Neural progenitor cell (in vitro differentiated cells): ENCODE results near the gene LIPM. TPM values are rescaled to one million over a fixed set of nuclear protein-coding genes. Genes with fewer than 3 reads are reported as not detected.

ENCODE experiments used
- DNase-seq: peaks from one replicate; pipeline ENCODE4 v3.0.0-alpha.2; 2016; ENCODE audit warnings: low spot score
- H2AFZ ChIP-seq: fragments of 200-600 bp; sonication (generic); replicated peaks from 2 replicates; pipeline ENCODE4 v1.6.1; 2016; ENCODE audit warnings: antibody characterized with exemption
- H3F3A ChIP-seq: fragments of 200-600 bp; sonication (generic); 2 replicates; pipeline ENCODE4 v1.6.1; 2016; ENCODE audit warnings: antibody characterized with exemption, low read depth
- H3K27ac ChIP-seq: fragments of 200-600 bp; sonication (generic); 2 replicates; pipeline ENCODE4 v1.5.1; 2016; ENCODE audit warnings: mild to moderate bottlenecking
- H3K27me3 ChIP-seq: fragments of 200-600 bp; sonication (generic); 2 replicates; pipeline ENCODE4 v1.6.1; 2016; ENCODE audit warnings: mild to moderate bottlenecking, moderate library complexity
- H3K36me3 ChIP-seq: fragments of 200-600 bp; sonication (generic); 2 replicates; pipeline ENCODE4 v1.5.1; 2016
- H3K4me1 ChIP-seq: fragments of 200-600 bp; sonication (generic); 2 replicates; pipeline ENCODE4 v1.6.1; 2016; ENCODE audit warnings: mixed run types
- H3K4me2 ChIP-seq: fragments of 200-600 bp; sonication (generic); 2 replicates; pipeline ENCODE4 v1.6.1; 2016
- H3K4me3 ChIP-seq: fragments of 200-600 bp; sonication (generic); 2 replicates; pipeline ENCODE4 v1.5.1; 2016
- H3K79me2 ChIP-seq: fragments of 200-600 bp; sonication (generic); 2 replicates; pipeline ENCODE4 v1.6.1; 2016; ENCODE audit warnings: low read depth
- H3K9ac ChIP-seq: fragments of 200-600 bp; sonication (generic); 2 replicates; pipeline ENCODE4 v1.6.1; 2016
- H3K9me3 ChIP-seq: fragments of 200-600 bp; sonication (generic); 2 replicates; pipeline ENCODE4 v1.5.1; 2016; ENCODE audit warnings: low read depth
- H4K20me1 ChIP-seq: fragments of 200-600 bp; sonication (generic); 2 replicates; pipeline ENCODE4 v1.6.1; 2016; ENCODE audit warnings: low read depth
- H3K27ac Mint-ChIP-seq: 3 replicates; pipeline ENCODE4 v1.8.0; 2021; ENCODE audit warnings: mixed read lengths
- H3K27me3 Mint-ChIP-seq: 2 replicates; pipeline ENCODE4 v1.8.0; 2022; ENCODE audit warnings: low read depth, mild to moderate bottlenecking, inconsistent platforms, moderate library complexity, mixed read lengths; ENCODE audit not compliant: insufficient read depth
- H3K36me3 Mint-ChIP-seq: 3 replicates; pipeline ENCODE4 v1.8.0; 2021; ENCODE audit warnings: mixed read lengths
- H3K4me1 Mint-ChIP-seq: 3 replicates; pipeline ENCODE4 v1.8.0; 2021; ENCODE audit warnings: mixed read lengths
- H3K4me3 Mint-ChIP-seq: 3 replicates; pipeline ENCODE4 v1.8.0; 2021; ENCODE audit warnings: mild to moderate bottlenecking, moderate library complexity, mixed read lengths
- H3K9me3 Mint-ChIP-seq: 3 replicates; pipeline ENCODE4 v1.8.0; 2020; ENCODE audit warnings: mixed read lengths
- EZH2 ChIP-seq: fragments of 200-600 bp; sonication (generic); IDR thresholded peaks from 2 replicates; pipeline ENCODE4 v1.6.1; 2017; ENCODE audit warnings: antibody characterized with exemption, mild to moderate bottlenecking, moderate library complexity
- EZH2phosphoT487 ChIP-seq: fragments of 200-600 bp; sonication (generic); IDR thresholded peaks from 2 replicates; pipeline ENCODE4 v1.6.1; 2017; ENCODE audit warnings: antibody characterized with exemption
- total RNA-seq: library from RNA; depleted of rRNA; stranded (reverse); fragments of >200 nt; gene quantifications from 2 replicates; pipeline ENCODE4 v1.2.3, GENCODE V29; 2015; ENCODE audit warnings: low replicate concordance
- TF ChIP-seq, protein P1 (sequence below): fragments of 200-600 bp; sonication (generic); IDR thresholded peaks from 2 replicates; pipeline ENCODE4 v1.5.1; 2017; ENCODE audit warnings: antibody characterized with exemption, mild to moderate bottlenecking

Gene LIPM
- total RNA-seq, 1 donor from 2014 or later = not detected

- peaks cover 3% of the 10 kb centered on the region for H3K27me3 Mint-ChIP-seq
- no peaks in the 10 kb centered on the region for H3K4me1 Mint-ChIP-seq
- TF ChIP-seq, protein P1, sequence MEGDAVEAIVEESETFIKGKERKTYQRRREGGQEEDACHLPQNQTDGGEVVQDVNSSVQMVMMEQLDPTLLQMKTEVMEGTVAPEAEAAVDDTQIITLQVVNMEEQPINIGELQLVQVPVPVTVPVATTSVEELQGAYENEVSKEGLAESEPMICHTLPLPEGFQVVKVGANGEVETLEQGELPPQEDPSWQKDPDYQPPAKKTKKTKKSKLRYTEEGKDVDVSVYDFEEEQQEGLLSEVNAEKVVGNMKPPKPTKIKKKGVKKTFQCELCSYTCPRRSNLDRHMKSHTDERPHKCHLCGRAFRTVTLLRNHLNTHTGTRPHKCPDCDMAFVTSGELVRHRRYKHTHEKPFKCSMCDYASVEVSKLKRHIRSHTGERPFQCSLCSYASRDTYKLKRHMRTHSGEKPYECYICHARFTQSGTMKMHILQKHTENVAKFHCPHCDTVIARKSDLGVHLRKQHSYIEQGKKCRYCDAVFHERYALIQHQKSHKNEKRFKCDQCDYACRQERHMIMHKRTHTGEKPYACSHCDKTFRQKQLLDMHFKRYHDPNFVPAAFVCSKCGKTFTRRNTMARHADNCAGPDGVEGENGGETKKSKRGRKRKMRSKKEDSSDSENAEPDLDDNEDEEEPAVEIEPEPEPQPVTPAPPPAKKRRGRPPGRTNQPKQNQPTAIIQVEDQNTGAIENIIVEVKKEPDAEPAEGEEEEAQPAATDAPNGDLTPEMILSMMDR = peak; percentile 76
- TF ChIP-seq EZH2 = no peak
- Histone ChIP-seq H3K9me3 (no peaks in the 10 kb centered on the region), H3K27ac (no peak overlapping the region), H3K4me1 (no peaks in the 10 kb centered on the region), H2AFZ (no peak overlapping the region), H3F3A (no peaks in the 10 kb centered on the region), H3K4me3 (no peak overlapping the region), H3K4me2 (no peak overlapping the region), H3K9ac (no peak overlapping the region), H3K36me3 (no peaks in the 10 kb centered on the region), H4K20me1 (no peaks in the 10 kb centered on the region), H3K79me2 (no peaks in the 10 kb centered on the region), H3K27me3 (no peaks in the 10 kb centered on the region)
- no peaks in the 10 kb centered on the region for H3K9me3 Mint-ChIP-seq
- no peak overlapping the region for H3K27ac Mint-ChIP-seq
- no peaks in the 10 kb centered on the region for H3K36me3 Mint-ChIP-seq
- no peak overlapping the region for H3K4me3 Mint-ChIP-seq
- peak; percentile 62 for DNase-seq
Measured at GRCh38 chr10:88810196-88810961, 7.8 kb downstream of the LIPM start.

GRCh38 chr10:88813200-88813599 is 10.7 kb downstream of the LIPM start:
- H3K27ac Mint-ChIP-seq = no peak overlapping the region
- no peaks in the 10 kb centered on the region for H3K27me3 ChIP-seq

DNA sequence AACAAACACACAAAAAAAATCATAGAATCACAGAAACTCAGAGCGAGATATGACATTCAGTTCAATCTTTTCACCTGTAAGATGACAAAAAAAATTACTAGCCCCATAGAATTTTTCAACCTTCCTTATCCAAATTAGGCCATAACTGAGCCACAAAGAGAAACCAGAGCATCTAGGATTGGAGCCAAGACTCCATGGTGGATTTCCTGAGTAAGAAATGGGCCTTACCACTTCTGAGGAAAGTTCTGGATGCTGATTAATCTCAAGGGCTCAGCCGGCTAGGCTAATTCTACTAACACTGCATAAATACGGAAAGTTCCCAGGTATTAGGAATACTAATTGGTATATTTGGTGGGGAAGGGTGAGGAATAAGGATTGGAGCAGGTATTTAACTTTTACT is 16.8 kb downstream of the LIPM start:
- no peak overlapping the region for H3K4me3 ChIP-seq
- Mint-ChIP-seq H3K4me1 (no peaks in the 10 kb centered on the region), H3K36me3 (no peaks in the 10 kb centered on the region), H3K27me3 (no peaks in the 10 kb centered on the region), H3K9me3 (no peaks in the 10 kb centered on the region), H3K27ac (no peak overlapping the region), H3K4me3 (no peak overlapping the region)
- H3F3A ChIP-seq = no peaks in the 10 kb centered on the region
- H2AFZ ChIP-seq = no peak overlapping the region
- no peaks in the 10 kb centered on the region for H3K79me2 ChIP-seq
- H3K9me3 ChIP-seq = no peaks in the 10 kb centered on the region
- no peaks in the 10 kb centered on the region for H4K20me1 ChIP-seq
- no peak overlapping the region for H3K9ac ChIP-seq
- no peaks in the 10 kb centered on the region for H3K4me1 ChIP-seq
- no peak overlapping the region for H3K27ac ChIP-seq
- no peak overlapping the region for H3K4me2 ChIP-seq
- DNase-seq = no peak
- TF ChIP-seq, protein P1 = no peak
- TF ChIP-seq EZH2 (no peak), EZH2phosphoT487 (no peak)
- H3K36me3 ChIP-seq = no peaks in the 10 kb centered on the region
- H3K27me3 ChIP-seq = no peaks in the 10 kb centered on the region

More at GRCh38 chr10:88813200-88813599, 10.7 kb downstream of the LIPM start:
- H3F3A ChIP-seq = no peaks in the 10 kb centered on the region
- Mint-ChIP-seq H3K27me3 (peaks cover 2% of the 10 kb centered on the region), H3K36me3 (no peaks in the 10 kb centered on the region), H3K4me3 (no peak overlapping the region), H3K4me1 (no peaks in the 10 kb centered on the region), H3K9me3 (no peaks in the 10 kb centered on the region)
- no peak for DNase-seq
- no peak overlapping the region for H3K4me3 ChIP-seq
- no peaks in the 10 kb centered on the region for H3K79me2 ChIP-seq
- no peak overlapping the region for H3K27ac ChIP-seq
- H3K9ac ChIP-seq = no peak overlapping the region
- no peak overlapping the region for H3K4me2 ChIP-seq
- no peaks in the 10 kb centered on the region for H3K9me3 ChIP-seq
- H4K20me1 ChIP-seq = no peaks in the 10 kb centered on the region
- peak overlapping the region; percentile 38 for H2AFZ ChIP-seq
- H3K4me1 ChIP-seq = no peaks in the 10 kb centered on the region
- H3K36me3 ChIP-seq = no peaks in the 10 kb centered on the region
- TF ChIP-seq EZH2phosphoT487 (no peak), EZH2 (no peak)
- TF ChIP-seq, protein P1 = no peak
